GM10847 (cell line): ENCODE results near the gene ACTR1B.

Experiments
- POLR2A ChIP-seq: IDR thresholded peaks from 2 replicates; pipeline ENCODE4 v1.6.1; 2011; ENCODE audit not compliant: insufficient read length; ENCODE audit errors: extremely low read depth

Gene ACTR1B

DNA sequence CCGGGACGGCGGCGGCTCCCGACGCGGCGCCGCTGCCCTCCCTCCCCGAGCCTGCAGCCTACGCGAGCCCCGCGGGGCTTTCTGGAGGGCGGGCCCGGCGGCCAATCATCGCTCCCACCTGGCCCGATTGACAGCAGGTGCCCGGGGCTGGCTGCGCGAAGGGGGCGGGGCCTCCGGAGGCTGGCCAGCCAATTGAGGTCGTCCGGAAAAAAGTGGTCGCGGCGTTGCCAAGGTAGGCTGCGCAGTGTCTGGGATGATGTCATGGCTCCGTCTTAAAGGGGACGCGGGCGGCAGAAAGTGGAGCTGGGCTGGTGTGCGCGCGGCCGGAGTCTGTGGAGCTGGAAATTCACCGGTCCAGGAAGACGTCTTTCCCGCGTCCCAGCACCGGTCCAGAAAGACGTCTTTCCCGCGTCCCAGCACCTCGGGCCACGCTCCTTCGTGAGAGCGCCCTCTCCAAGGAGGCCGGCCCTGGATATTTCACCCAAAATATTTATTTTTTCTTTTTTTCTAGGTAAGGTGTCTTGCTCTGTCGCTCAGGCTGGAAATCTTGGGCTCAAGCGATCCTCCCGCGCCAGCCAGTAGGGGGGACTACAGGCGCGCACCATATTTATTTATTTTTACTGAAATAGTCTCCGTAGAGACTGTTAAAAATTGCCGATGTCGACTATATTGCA lies at the start of gene ACTR1B:
ACTR1B (minus strand) TSS at position 83 of the 674 bp plus-strand sequence. CDS start 154 bp downstream, outside the sequence.
- TF ChIP-seq POLR2A, result no peak

DNA sequence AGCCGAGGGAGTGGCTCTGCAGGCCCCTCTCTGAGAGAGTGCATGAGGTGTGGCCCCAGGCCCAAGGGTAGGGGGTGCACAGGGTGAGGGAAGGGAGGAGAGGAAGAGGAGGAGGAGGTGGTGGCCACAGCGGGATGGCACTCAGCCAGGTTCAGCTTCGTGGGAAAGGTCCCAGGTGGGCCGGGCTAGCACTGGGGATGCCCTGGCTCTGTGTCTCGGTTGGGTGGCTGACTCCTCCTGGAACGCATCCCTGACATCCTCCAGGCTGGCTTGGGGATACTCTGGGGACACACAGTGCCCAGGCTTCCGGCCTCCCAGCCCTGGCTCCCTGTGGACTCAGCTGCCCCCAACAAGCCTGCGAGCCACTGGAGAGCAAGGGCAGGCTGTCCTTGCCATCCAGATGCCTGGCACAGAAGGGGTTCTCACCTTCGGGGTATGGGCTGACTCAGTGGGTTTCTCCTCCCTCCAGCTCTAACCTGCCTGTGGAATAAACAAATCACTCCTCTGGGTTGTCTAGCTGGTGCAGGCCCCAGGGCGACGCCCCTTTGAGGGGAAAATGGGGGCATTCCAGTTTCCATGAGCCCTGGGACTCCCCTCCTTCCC lies 49.0 kb upstream of the ACTR1B start:
- TF ChIP-seq POLR2A, result no peak

DNA sequence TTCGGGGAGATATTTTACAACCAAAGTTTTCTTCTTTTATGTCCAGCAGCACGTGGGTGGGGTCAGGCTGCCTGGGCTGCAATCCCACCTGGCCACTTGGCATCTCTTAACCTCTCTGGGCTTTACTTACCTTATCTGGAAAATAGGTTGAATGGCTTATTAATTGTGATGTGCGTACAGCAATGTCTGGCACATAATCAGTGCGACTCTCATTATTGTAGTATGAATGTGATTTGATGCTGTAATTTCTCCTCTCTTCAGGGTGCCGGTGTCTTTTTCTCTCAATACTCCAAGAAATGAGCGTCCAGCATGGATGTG lies 47.5 kb upstream of the ACTR1B start:
- no peak for TF ChIP-seq POLR2A

DNA sequence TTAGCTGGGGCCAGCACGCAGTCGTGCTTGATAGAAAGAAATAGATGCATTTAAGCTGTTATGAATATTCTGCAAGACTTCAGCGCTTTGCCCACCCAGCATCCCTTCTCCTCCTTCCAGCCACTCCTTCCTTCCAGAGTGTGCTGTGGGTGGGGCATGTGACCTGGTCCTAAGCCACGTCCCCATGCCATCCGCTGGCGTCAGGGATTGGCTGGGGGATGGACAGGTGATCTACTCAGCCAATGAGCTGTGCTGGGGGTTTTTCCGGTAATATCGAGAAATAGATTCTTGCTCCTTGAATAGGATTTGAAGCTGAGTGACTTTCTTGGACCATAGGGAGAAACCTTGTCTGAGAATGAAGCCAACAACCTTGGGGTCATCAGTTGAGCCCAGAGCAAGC lies 44.8 kb upstream of the ACTR1B start:
- TF ChIP-seq POLR2A, result no peak

DNA sequence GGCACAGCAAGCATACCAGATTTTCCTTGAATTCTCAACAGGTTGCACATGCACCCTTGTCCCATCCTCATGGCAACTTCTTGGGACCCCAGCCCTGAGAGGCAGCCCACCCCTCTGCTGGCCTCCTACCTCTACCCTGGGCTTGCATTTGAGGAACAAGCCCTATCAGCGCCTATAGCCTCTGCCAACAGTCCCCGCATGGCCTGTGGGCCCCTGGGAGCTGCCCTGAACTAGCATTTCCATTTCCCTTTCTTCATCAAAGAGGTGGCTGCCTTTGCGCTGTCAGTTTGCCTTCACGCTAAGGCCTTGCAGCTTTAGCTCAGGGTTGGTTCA lies 44.2 kb upstream of the ACTR1B start:
- no peak for TF ChIP-seq POLR2A

DNA sequence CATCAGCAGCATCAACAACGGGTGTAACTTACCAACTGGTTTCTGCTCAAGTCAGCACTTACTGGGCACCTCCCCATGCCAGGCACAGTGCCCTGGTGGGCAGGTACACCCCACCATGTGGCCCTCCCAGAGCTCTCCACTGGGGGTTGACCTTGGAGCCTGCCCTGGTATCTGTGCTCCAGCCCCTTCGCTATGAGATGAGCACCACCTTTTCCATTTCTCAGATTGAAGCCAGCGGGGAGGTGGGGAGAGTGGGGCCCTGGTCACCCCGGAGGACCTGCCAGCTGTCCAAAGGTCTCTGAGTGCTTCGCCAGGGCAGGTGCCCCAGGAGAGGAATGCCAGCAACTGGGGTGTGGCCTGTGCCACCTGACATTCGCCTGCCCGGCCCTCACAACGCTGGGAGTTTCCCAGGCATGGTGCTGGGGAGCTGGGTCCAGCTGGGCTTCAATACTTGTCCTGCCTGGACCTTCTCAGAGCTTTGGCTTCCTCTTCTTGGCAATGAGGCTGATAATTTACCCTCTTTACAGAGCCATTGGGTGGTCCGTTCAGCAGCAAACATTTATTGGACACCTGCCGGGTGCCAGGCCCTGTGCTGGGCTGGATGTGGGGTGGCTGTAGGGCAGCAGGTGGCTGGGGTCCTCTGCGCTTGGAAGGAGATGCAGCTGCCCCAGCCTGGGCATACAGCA lies 43.7 kb upstream of the ACTR1B start:
- TF ChIP-seq POLR2A, result no peak

DNA sequence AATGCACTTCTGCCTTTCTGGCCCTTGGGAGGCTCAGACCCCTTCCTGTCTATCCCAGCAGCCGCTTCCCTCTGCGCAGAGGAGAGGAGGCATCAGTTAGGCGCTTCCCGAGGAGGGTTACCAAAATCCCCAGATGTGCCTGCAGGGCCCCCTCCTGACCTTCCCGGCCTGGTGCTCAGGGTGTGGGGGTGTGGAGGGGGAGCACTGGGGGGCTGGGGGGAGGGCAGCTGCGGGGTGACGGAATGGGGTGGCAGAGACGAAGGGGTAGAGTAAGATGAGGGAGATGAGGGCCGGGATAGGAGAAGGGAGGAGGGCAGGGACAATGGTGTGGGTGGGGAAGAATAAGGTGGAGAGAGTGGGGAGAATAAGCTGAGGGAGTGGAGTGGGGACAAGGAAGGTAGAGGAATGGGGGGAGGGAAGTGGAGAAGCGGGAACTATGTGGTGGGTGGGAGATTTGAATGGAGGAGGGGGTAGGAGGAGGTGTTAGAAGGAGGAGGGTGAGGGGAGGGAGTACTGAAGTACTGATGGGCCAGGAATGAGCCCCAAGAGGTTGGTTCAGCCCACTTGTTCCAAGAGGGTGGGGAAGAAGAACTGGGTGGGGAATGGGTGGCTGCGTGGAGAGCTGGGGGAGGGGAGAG lies 43.0 kb upstream of the ACTR1B start:
- no peak for TF ChIP-seq POLR2A

DNA sequence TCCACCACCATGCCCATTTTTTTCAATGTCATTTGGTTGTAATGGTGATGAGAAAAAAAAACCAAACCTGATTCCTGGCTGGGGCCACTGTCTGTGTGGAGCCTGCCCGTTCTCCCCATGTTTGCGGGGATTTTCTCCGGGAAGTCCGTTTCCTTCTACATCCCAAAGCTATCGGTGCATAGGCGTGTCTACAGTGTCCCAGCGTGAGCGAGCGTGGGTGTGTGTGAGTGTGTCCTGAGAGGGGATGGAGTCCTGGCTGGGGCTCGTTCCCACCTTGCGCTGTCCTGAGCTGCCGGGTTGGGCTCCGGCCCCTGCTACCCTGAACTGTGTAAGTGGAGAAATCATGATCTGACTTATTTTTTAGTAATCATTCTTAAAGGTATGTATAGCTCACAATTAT lies 42.3 kb upstream of the ACTR1B start:
- no peak for TF ChIP-seq POLR2A

DNA sequence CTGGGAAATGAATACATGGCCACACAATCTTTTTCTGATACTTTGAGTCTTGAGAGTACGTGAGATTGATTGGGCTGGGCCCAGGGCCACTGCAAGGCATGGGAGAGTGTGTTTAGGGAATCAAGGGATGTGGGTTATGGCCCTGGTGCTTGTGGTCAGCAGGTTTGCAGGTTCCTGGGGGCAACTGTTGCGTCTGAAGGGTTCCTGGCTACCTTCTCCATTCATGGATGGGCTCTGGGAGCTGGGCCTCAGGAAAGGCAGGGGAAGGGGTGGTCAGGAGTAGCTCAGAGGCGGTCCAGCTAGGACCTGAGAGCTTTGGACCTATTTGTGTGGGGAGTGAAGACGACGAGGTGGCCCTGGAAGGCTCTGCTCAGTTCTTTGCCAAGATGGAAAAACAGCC lies 41.1 kb upstream of the ACTR1B start:
- no peak for TF ChIP-seq POLR2A

DNA sequence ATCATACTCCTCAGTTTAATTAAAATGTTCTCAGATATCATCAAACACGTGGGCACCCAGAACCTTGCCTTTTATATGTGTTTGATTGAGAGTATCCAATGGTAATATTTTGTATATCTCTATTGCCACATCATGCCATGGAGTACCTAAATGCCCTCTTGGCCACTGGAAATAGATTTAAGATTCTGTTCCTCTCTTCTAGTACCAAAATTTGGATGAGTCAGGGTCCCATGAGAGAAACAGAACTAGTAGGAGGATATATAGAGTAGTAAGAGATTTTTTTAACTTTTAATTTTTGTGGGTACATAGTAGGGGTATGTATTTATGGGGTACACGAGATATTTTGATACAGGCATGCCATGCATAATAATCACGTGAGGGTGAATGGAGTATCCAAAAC lies 39.9 kb upstream of the ACTR1B start:
- no peak for TF ChIP-seq POLR2A

DNA sequence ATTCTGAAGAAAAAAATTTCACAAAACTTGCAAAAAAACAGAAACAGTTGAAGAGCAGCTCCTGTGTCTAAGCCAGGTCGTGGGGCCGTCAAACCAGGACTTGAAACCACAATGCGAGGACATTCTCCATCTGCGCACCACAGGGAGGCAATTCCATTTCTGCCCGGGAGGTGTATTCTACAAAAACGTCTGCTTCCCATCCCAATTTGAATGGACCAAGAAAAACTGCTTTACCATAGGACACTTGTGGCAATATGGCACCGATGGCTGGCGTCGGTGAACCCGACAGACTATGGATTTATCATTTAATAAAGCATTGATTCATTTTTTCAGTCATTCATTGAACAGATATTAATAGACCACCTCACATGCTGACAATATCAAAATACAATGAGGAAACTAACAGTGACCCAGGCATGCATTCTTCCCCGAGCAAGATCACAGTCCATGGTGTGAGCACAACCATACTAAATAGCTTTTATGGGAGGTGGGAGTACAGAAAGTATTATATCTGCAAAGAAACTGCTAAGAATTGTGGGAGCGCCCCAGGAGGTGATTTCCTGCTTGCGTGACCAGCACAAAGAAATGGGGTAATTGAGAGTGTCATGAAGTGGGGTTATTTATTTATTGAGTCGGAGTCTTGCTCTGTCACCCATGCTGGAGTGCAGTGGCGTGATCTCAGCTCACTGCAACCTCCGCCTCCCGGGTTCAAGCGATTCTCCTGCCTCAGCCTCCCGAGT lies 39.1 kb upstream of the ACTR1B start:
- no peak for TF ChIP-seq POLR2A

DNA sequence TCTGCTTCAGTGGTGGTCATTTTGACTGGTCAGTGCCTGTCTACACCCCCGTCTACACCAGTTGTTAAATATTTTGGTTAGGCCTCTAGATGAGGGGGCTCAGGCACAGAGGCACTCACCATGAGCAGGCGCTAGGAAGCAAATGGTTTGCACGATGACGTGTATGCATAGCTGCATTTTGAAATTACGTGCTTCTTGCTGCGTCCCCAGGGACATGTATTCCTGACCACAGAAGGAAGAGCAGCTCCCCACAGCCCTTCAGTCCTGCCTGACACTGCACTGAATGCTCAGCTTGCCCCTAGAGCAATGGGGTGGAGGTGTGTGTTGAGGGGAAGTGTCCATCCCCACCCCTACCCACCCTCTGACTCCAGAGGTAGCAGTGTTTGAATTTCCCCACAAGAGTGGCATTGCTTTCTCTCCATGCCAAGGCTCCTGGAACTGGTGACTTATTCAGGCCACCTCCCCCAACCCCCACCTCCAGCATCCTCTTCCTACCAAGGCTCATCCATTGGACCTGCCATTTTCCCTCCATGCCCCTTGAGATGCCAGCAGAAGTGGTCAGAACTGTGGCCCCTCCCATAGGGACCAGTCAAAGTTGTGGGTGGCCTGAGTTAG lies 38.1 kb upstream of the ACTR1B start:
- TF ChIP-seq POLR2A, result no peak

DNA sequence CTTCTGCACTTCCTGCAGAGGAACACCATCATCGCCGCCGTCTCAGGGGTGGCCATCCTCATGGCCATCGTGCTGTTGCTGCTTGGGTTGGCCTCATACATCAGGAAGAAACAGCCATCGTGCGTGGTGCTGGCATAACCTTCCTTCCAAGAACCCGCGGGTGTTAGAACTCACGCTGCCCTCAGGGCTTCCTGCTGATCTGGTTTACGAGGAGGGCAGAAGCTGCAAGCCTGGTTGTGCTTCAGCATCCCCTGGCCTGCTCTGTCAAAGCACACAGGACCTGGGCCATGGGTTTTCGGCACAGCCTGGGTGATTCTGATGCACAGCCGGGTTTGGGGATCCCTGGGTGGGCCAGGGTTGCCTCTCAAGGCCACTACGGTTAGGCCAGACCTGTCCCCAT lies 37.3 kb upstream of the ACTR1B start:
- no peak for TF ChIP-seq POLR2A

DNA sequence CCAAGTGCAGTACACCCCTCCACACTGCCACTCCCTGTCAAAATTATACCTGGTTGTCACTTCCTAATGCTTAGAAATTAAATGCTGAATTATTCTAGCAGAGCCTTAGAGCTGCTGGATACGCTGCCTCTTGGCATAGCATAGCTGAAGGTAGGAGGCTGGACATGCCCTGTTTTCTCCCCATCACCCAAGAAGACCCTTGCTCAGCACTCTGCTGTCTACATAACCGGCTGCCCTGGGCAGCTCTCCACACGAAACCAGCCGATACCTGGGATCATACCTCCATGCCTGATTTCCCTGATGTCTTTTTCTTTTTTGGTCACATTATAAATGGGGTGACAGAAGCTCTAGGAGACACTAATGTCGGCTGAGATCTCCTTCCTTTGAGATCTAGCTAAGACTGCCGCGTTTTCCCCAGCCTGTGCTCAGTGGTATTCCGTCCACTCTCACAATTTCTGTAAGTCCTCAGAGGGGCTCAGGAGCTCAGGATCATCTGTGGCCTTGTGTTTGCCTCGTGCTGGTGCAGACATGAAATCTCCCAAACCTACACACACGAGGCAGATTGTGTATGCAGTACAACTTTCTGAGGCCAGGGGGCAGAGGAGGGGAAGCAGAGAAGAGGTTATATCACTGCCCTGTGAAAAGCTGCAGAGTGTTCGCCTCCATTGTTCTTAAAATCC lies 36.1 kb upstream of the ACTR1B start:
- no peak for TF ChIP-seq POLR2A

DNA sequence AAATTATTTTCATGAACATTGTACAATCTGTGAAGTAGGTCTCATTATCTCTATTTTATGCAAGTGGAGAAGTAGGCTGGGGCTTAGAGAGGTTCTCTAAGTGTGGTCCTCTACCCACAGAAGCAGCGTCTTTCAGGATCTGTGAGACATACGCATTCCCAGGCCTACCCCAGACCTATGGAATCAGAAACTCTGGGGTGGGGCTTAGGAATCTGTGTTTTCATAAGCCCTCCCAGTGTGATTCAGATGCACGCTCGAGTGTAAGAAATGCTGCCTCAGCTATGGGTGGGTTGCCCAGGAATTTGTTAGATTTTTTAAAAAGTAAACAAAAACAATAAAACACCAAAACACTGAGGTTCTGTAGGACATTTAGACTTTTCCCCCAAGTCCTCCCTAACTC lies 34.7 kb upstream of the ACTR1B start:
- no peak for TF ChIP-seq POLR2A
